MM.1S (cell line): ENCODE data around the gene ALDH1B1.

Source experiments
- DNase-seq: peaks from one replicate; pipeline ENCODE4 v3.0.0-alpha.2; 2015
- H2AFZ ChIP-seq: fragments of 300-600 bp; sonication (generic); 2 replicates; pipeline ENCODE4 v1.6.0; 2016; ENCODE audit warnings: antibody characterized with exemption, low read length
- H3F3A ChIP-seq: fragments of 300-600 bp; sonication (generic); 2 replicates; pipeline ENCODE4 v1.6.1; 2016; ENCODE audit warnings: mild to moderate bottlenecking, antibody characterized with exemption, low read length, moderate library complexity, mixed read lengths; ENCODE audit not compliant: insufficient read depth
- H3K27ac ChIP-seq: fragments of 300-600 bp; sonication (generic); 2 replicates; pipeline ENCODE4 v1.5.1; 2016; ENCODE audit warnings: mild to moderate bottlenecking, low read length
- H3K27me3 ChIP-seq: fragments of 300-600 bp; sonication (generic); replicated peaks from 2 replicates; pipeline ENCODE4 v1.6.0; 2016; ENCODE audit warnings: low read length; ENCODE audit not compliant: insufficient read depth
- H3K36me3 ChIP-seq: fragments of 300-600 bp; sonication (generic); replicated peaks from 2 replicates; pipeline ENCODE4 v1.6.1; 2016; ENCODE audit warnings: mild to moderate bottlenecking, low read length, mixed read lengths; ENCODE audit not compliant: insufficient read depth
- H3K4me1 ChIP-seq: fragments of 300-600 bp; sonication (generic); 2 replicates; pipeline ENCODE4 v1.6.1; 2016; ENCODE audit warnings: low read length, mixed read lengths
- H3K4me2 ChIP-seq: fragments of 300-600 bp; sonication (generic); 2 replicates; pipeline ENCODE4 v1.6.0; 2016; ENCODE audit warnings: low read depth, low read length
- H3K4me3 ChIP-seq: fragments of 300-600 bp; sonication (generic); 2 replicates; pipeline ENCODE4 v1.5.1; 2016; ENCODE audit warnings: low read length, mixed read lengths
- H3K79me2 ChIP-seq: fragments of 300-600 bp; sonication (generic); 2 replicates; pipeline ENCODE4 v1.6.1; 2016; ENCODE audit warnings: mixed run types, low read length, mixed read lengths
- H3K9ac ChIP-seq: fragments of 300-600 bp; sonication (generic); 2 replicates; pipeline ENCODE4 v1.6.1; 2016; ENCODE audit warnings: low read length, mixed read lengths
- H3K9me2 ChIP-seq: fragments of 300-600 bp; sonication (generic); replicated peaks from 2 replicates; pipeline ENCODE4 v1.6.1; 2016; ENCODE audit warnings: mild to moderate bottlenecking, low read length, mixed read lengths; ENCODE audit not compliant: insufficient read depth
- H3K9me3 ChIP-seq: fragments of 300-600 bp; sonication (generic); replicated peaks from 2 replicates; pipeline ENCODE4 v1.6.1; 2016; ENCODE audit warnings: mild to moderate bottlenecking, low read length, mixed read lengths; ENCODE audit not compliant: insufficient read depth
- H4K20me1 ChIP-seq: fragments of 300-600 bp; sonication (generic); 2 replicates; pipeline ENCODE4 v1.6.1; 2016; ENCODE audit warnings: mild to moderate bottlenecking, low read length, moderate library complexity, mixed read lengths; ENCODE audit not compliant: insufficient read depth
- EZH2 ChIP-seq: fragments of 300-600 bp; sonication (generic); optimal IDR thresholded peaks from 2 replicates; pipeline ENCODE3; 2017; ENCODE audit warnings: low read depth, mild to moderate bottlenecking, antibody characterized with exemption, low read length, mixed read lengths
- EZH2phosphoT487 ChIP-seq: fragments of 300-600 bp; sonication (generic); IDR thresholded peaks from 2 replicates; pipeline ENCODE4 v1.6.1; 2018; ENCODE audit warnings: antibody characterized with exemption, low read length
- TF ChIP-seq, protein P1 (sequence below): fragments of 300-600 bp; sonication (generic); IDR thresholded peaks from 2 replicates; pipeline ENCODE4 v1.5.1; 2016; ENCODE audit warnings: antibody characterized with exemption, low read length, mixed read lengths

ALDH1B1 gene

DNA sequence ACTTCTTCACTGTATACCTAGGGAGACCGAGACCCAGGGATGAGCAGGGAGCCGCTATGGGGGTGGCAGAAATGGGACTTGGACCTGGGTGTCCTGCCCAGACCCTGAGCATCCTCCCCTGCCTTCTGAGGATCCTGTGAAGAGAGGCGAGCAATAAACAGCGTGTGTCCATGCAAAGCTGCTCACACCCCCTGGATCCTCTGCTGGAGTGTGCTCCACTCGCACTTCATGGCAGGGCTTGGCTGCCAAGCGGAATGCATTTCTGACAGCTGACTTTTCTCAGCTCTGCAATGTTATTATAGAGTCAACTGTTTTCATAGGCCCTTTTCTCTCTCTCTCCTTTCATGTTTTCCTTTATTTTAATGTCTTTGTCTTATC lies 31.0 kb upstream of the ALDH1B1 start:
- Histone ChIP-seq H3F3A (no peaks in the 10 kb centered on the region), H4K20me1 (no peaks in the 10 kb centered on the region), H3K9me2 (no peaks in the 10 kb centered on the region), H3K4me3 (no peak overlapping the region), H3K9ac (no peak overlapping the region), H3K27me3 (no peaks in the 10 kb centered on the region), H3K27ac (no peak overlapping the region), H3K36me3 (no peaks in the 10 kb centered on the region), H2AFZ (no peak overlapping the region), H3K4me2 (no peak overlapping the region), H3K79me2 (no peaks in the 10 kb centered on the region), H3K4me1 (no peaks in the 10 kb centered on the region), H3K9me3 (no peaks in the 10 kb centered on the region)
- DNase-seq = no peak
- TF ChIP-seq EZH2 (no peak), EZH2phosphoT487 (no peak)
- TF ChIP-seq, protein P1, sequence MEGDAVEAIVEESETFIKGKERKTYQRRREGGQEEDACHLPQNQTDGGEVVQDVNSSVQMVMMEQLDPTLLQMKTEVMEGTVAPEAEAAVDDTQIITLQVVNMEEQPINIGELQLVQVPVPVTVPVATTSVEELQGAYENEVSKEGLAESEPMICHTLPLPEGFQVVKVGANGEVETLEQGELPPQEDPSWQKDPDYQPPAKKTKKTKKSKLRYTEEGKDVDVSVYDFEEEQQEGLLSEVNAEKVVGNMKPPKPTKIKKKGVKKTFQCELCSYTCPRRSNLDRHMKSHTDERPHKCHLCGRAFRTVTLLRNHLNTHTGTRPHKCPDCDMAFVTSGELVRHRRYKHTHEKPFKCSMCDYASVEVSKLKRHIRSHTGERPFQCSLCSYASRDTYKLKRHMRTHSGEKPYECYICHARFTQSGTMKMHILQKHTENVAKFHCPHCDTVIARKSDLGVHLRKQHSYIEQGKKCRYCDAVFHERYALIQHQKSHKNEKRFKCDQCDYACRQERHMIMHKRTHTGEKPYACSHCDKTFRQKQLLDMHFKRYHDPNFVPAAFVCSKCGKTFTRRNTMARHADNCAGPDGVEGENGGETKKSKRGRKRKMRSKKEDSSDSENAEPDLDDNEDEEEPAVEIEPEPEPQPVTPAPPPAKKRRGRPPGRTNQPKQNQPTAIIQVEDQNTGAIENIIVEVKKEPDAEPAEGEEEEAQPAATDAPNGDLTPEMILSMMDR = no peak

DNA sequence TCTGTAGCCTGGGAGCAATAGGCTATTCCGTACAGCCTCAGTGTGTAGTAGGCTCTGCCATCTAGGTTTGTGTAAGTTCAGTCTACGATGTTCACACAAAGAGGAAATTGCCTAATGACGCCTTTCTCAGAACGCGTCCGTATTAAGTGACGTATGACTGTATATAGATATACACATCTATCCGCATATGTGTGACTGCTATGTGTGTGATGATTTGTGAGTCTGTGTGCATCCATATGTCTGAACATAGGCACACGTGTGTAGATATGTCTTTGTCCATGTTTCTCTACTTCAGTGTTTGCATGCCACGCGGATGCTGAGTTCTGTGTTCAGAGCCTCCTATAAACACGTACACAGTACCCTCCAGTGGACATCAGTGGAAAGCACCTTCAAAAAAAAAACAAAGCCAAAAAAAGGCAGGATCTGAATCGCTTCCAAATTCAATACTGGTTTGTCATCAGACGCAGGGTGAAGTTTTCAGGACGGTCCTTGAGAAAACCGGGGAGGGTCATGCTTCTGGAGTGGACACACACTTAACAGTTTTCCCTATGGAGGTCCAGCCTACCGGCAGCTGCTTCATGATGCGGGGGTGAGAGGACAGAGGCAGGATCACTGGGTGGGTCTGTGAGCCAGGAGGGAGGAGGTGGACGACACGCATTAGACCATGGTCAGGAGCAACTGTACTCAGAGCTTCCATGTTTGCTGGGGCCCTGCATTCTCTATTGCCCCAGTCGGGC lies 29.5 kb upstream of the ALDH1B1 start:
- no peak overlapping the region for H2AFZ ChIP-seq
- peak; percentile 57 for DNase-seq
- H3K27ac ChIP-seq = no peak overlapping the region
- H3K27me3 ChIP-seq = no peaks in the 10 kb centered on the region
- no peak for TF ChIP-seq EZH2
- TF ChIP-seq, protein P1 = peak; percentile 56
- no peaks in the 10 kb centered on the region for H3K4me1 ChIP-seq
- H3K9me2 ChIP-seq = no peaks in the 10 kb centered on the region
- no peak overlapping the region for H3K4me2 ChIP-seq
- H3K9me3 ChIP-seq = no peaks in the 10 kb centered on the region
- H4K20me1 ChIP-seq = no peaks in the 10 kb centered on the region
- H3K4me3 ChIP-seq = no peak overlapping the region
- H3K79me2 ChIP-seq = no peaks in the 10 kb centered on the region
- H3F3A ChIP-seq = no peaks in the 10 kb centered on the region
- H3K9ac ChIP-seq = no peak overlapping the region
- H3K36me3 ChIP-seq = no peaks in the 10 kb centered on the region

DNA sequence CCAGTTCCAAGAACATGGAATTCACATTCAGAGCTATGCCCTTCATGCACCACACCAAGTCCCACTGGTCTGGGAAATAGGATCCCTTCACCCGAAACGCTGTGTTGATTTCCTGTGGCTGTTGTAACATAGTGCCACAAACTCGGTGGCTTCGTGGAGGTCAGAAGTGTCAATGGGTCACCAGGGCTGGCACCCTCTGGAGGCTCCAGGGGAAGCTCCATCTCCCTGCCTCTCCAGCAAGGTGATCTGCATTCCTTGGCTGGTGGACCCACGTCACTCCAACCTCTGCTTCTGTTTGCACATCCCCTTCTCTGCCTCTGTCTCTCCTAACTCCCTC lies 28.9 kb upstream of the ALDH1B1 start:
- H3F3A ChIP-seq = no peaks in the 10 kb centered on the region
- no peak for DNase-seq
- H3K36me3 ChIP-seq = no peaks in the 10 kb centered on the region
- no peak overlapping the region for H3K4me2 ChIP-seq
- H3K4me3 ChIP-seq = no peak overlapping the region
- H3K27me3 ChIP-seq = no peaks in the 10 kb centered on the region
- TF ChIP-seq, protein P1 = no peak
- TF ChIP-seq EZH2 (no peak), EZH2phosphoT487 (no peak)
- H3K79me2 ChIP-seq = no peaks in the 10 kb centered on the region
- H3K27ac ChIP-seq = no peak overlapping the region
- H3K9me3 ChIP-seq = no peaks in the 10 kb centered on the region
- no peaks in the 10 kb centered on the region for H3K4me1 ChIP-seq
- H3K9me2 ChIP-seq = no peaks in the 10 kb centered on the region
- H4K20me1 ChIP-seq = no peaks in the 10 kb centered on the region
- H2AFZ ChIP-seq = no peak overlapping the region
- no peak overlapping the region for H3K9ac ChIP-seq
